Calu3 (cell line): Measurements from ENCODE around the gene FILIP1. TPM values are rescaled to one million over a fixed set of nuclear protein-coding genes. Genes with fewer than 3 reads are reported as not detected.

Experiments
- BruUV-seq: library from RNA; stranded (reverse); fragments of 400-500 nt; replicated peaks from 2 replicates; lab custom pipeline; 2021; lab: Mats Ljungman, UMichigan
- CTCF ChIA-PET: fragments of 300-600 bp; sonication (Branson Sonifier 250); formaldehyde crosslinking; loops from one replicate; lab custom pipeline; 2022; ENCODE audit warnings: antibody characterized with exemption; lab: Charles Lee
- DNase-seq: peaks from one replicate; pipeline ENCODE4 v3.0.0; 2022
- H3K27ac Mint-ChIP-seq: one replicate; pipeline ENCODE4 v1.8.0; 2022; ENCODE audit warnings: mixed read lengths; ENCODE audit not compliant: unreplicated experiment
- H3K27me3 Mint-ChIP-seq: one replicate; pipeline ENCODE4 v1.8.0; 2022; ENCODE audit warnings: mixed read lengths; ENCODE audit not compliant: unreplicated experiment
- H3K36me3 Mint-ChIP-seq: one replicate; pipeline ENCODE4 v1.8.0; 2022; ENCODE audit warnings: mild to moderate bottlenecking, moderate library complexity, mixed read lengths; ENCODE audit not compliant: insufficient read depth, unreplicated experiment
- H3K4me1 Mint-ChIP-seq: one replicate; pipeline ENCODE4 v1.8.0; 2022; ENCODE audit warnings: mild to moderate bottlenecking, low read depth, mixed read lengths; ENCODE audit not compliant: unreplicated experiment
- H3K4me3 Mint-ChIP-seq: one replicate; pipeline ENCODE4 v1.8.0; 2022; ENCODE audit warnings: mild to moderate bottlenecking, low read depth, moderate library complexity, mixed read lengths; ENCODE audit not compliant: unreplicated experiment
- H3K9me3 Mint-ChIP-seq: one replicate; pipeline ENCODE4 v1.8.0; 2022; ENCODE audit warnings: low read depth, mixed read lengths; ENCODE audit not compliant: unreplicated experiment
- intact Hi-C: fragments of 100-400 bp; cut with micrococcal nuclease; formaldehyde crosslinking; loops from one replicate; pipeline ENCODE4 v1.10.0; 2022; ENCODE audit not compliant: unreplicated experiment
- microRNA-seq: library from miRNA; unstranded; fragments of <30 nt; microRNA quantifications from one replicate; pipeline ENCODE4 v1.2.0, GENCODE V29; 2022
- total RNA-seq: library from RNA; stranded (reverse); gene quantifications from 2 replicates; pipeline ENCODE4 v1.2.3, GENCODE V29; 2022
- TF ChIP-seq, protein P1 (sequence below): fragments of 200-600 bp; IDR thresholded peaks from one replicate; pipeline ENCODE4 v1.8.0; 2022; ENCODE audit warnings: antibody characterized with exemption; ENCODE audit not compliant: unreplicated experiment

The FILIP1 gene
- total RNA-seq, 1 experiment from 2014 or later = not detected

DNA sequence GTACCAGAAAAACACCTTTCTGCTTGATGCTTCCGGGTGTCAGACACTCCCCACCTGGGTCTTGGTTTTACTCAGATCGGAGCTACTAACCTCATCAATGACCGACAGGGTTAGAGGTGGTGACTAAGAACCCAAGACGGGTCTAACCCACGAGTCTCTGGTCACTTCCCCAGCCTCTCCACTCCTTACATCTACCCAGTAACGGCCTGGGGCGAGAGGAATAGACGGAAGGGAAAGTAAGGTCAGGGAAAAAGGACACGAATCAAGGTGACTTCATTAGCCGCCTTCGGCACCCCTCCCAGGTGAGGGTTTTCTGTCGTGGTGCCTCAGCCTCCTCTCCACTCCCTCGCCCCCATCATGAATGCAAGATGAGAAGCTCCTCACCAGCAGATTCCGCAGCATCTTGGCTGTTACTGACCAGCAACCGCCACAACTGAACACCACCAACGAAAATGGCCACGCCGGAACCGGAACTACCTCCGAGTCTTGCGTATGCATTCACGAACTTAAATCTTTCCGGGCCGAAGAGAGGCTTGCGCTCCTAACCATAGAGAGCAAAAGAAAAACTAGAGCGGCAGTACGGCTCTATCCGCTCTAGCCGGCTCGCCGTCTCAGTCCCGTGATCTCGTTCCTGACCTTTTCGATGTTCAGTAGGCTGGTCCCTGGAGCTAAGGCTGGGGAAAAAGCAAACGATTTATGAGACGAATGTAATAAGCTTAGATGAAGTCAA lies 250.1 kb downstream of the FILIP1 start, which contains the start of gene COX7A2:
Gene COX7A2, minus strand, starts transcription at position 469 of the 730 bp plus-strand sequence. Its CDS starts 67 bp downstream, at position 402.
- peaks cover 8% of the 10 kb centered on the region for H3K4me1 Mint-ChIP-seq
- DNase-seq = peak; percentile 87
- peaks cover 49% of the 10 kb centered on the region for H3K36me3 Mint-ChIP-seq
- TF ChIP-seq, protein P1, sequence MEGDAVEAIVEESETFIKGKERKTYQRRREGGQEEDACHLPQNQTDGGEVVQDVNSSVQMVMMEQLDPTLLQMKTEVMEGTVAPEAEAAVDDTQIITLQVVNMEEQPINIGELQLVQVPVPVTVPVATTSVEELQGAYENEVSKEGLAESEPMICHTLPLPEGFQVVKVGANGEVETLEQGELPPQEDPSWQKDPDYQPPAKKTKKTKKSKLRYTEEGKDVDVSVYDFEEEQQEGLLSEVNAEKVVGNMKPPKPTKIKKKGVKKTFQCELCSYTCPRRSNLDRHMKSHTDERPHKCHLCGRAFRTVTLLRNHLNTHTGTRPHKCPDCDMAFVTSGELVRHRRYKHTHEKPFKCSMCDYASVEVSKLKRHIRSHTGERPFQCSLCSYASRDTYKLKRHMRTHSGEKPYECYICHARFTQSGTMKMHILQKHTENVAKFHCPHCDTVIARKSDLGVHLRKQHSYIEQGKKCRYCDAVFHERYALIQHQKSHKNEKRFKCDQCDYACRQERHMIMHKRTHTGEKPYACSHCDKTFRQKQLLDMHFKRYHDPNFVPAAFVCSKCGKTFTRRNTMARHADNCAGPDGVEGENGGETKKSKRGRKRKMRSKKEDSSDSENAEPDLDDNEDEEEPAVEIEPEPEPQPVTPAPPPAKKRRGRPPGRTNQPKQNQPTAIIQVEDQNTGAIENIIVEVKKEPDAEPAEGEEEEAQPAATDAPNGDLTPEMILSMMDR = no peak
- H3K27me3 Mint-ChIP-seq = no peaks in the 10 kb centered on the region
- intact Hi-C loops = no loop called here
- peak within 1 kb of the TSS; percentile 85 for H3K4me3 Mint-ChIP-seq
- BruUV-seq = TSS peak; percentile 64
- peak within 1 kb of the TSS; percentile 92 for H3K27ac Mint-ChIP-seq
- H3K9me3 Mint-ChIP-seq = no peaks in the 10 kb centered on the region
- CTCF ChIA-PET = interaction anchor here (1.3 kb wide), 1 partner anchor 35 kb away, joined by 5 read pairs; no protein-coding TSS in a partner anchor

Small RNA genes within 50 kb of the gene (microRNA-seq; reads per million reads assigned to microRNA genes)
- gene MIR4463 = not detected

Other genes starting within 250 kb of the FILIP1 start
- gene COX7A2, start 250.0 kb downstream of the FILIP1 start, total RNA-seq = 441 and 459 TPM in 2 replicates
- 105 and 141 TPM in 2 replicates for gene TMEM30A, start 209.0 kb downstream of the FILIP1 start, total RNA-seq
- gene SENP6, start 108.1 kb upstream of the FILIP1 start, total RNA-seq = 76.2 and 93.6 TPM in 2 replicates